Stomach (tissue), 4 donors: Measurements from ENCODE around the gene PDHX.

Experiments
- EP300 ChIP-seq: sonication (generic); formaldehyde crosslinking; IDR thresholded peaks from one replicate; pipeline ENCODE4 v1.6.1; 2017; ENCODE audit warnings: antibody characterized with exemption
- POLR2A ChIP-seq, 4 donors: fragments of 450-650 bp; IDR thresholded peaks; one replicate each; pipeline ENCODE4 v1.6.1; 2016; ENCODE audit warnings: antibody characterized with exemption in 4 of 4, control low read depth in 2 of 4, mild to moderate bottlenecking in 1 of 4, moderate library complexity in 1 of 4
- TF ChIP-seq, protein P1 (sequence below), 7 experiments: fragments of 450-650 bp in 4 of 7; fragments of 200-600 bp in 3 of 7; sonication (generic) in 3 of 7; IDR thresholded peaks; one replicate each; pipeline ENCODE4 v1.5.1; 2016 to 2019; ENCODE audit warnings: antibody characterized with exemption in 7 of 7, control low read depth in 2 of 7, mild to moderate bottlenecking in 1 of 7

GRCh38 chr11:35003186-35003585 is 86.8 kb downstream of the PDHX start:
- TF ChIP-seq POLR2A (IDR thresholded peaks at IDR 0.05) (no peak), EP300 (no peak)
- TF ChIP-seq, protein P1, sequence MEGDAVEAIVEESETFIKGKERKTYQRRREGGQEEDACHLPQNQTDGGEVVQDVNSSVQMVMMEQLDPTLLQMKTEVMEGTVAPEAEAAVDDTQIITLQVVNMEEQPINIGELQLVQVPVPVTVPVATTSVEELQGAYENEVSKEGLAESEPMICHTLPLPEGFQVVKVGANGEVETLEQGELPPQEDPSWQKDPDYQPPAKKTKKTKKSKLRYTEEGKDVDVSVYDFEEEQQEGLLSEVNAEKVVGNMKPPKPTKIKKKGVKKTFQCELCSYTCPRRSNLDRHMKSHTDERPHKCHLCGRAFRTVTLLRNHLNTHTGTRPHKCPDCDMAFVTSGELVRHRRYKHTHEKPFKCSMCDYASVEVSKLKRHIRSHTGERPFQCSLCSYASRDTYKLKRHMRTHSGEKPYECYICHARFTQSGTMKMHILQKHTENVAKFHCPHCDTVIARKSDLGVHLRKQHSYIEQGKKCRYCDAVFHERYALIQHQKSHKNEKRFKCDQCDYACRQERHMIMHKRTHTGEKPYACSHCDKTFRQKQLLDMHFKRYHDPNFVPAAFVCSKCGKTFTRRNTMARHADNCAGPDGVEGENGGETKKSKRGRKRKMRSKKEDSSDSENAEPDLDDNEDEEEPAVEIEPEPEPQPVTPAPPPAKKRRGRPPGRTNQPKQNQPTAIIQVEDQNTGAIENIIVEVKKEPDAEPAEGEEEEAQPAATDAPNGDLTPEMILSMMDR (IDR thresholded peaks at IDR 0.05), result no peak
